HFFc6 (cell line): ENCODE results near the gene MALSU1. TPM values are rescaled to one million over a fixed set of nuclear protein-coding genes. Genes with fewer than 3 reads are reported as not detected.

Experiments used
- DNase-seq: peaks from one replicate; pipeline ENCODE4 v3.0.0-alpha.2; 2018
- H3K27ac Mint-ChIP-seq: 2 replicates; pipeline ENCODE4 v1.8.0; 2020; ENCODE audit warnings: mild to moderate bottlenecking, mixed read lengths
- H3K27me3 Mint-ChIP-seq: 2 replicates; pipeline ENCODE4 v1.8.0; 2021; ENCODE audit warnings: mild to moderate bottlenecking, moderate library complexity, mixed read lengths; ENCODE audit not compliant: insufficient read depth
- H3K36me3 Mint-ChIP-seq: 2 replicates; pipeline ENCODE4 v1.8.0; 2021; ENCODE audit warnings: low read depth, mixed read lengths
- H3K4me1 Mint-ChIP-seq: 2 replicates; pipeline ENCODE4 v1.8.0; 2020; ENCODE audit warnings: low read depth, mixed read lengths
- H3K4me3 Mint-ChIP-seq: 2 replicates; pipeline ENCODE4 v1.8.0; 2020; ENCODE audit warnings: mild to moderate bottlenecking, moderate library complexity, mixed read lengths
- H3K9me3 Mint-ChIP-seq: 2 replicates; pipeline ENCODE4 v1.8.0; 2020; ENCODE audit warnings: mild to moderate bottlenecking, mixed read lengths
- CTCF ChIP-seq: fragments of 200-600 bp; sonication (generic); IDR thresholded peaks from 2 replicates; pipeline ENCODE4 v1.5.0; 2021; ENCODE audit warnings: antibody characterized with exemption, mild to moderate bottlenecking
- total RNA-seq, 6 experiments: library from RNA; stranded (reverse); fragmentation: NEBNext Ultra II Directional; extraction: Animal tissue kit (Norgen Biotek cat#: 25700); gene quantifications; 2 replicates in 1 of 6; 3 replicates in 5 of 6; pipeline ENCODE4 v1.2.3, GENCODE V29; 2021

The MALSU1 gene
- total RNA-seq, 6 experiments from 2014 or later = 74.3 to 87.8 (median 79.6) TPM

- peak; percentile 92 for TF ChIP-seq CTCF
- 0 out of 2 replicates have a peak, but pooled peaks cover under 1% of the 10 kb centered on the region for H3K36me3 Mint-ChIP-seq
- H3K27me3 Mint-ChIP-seq = peaks cover 1% of the 10 kb centered on the region
- H3K4me1 Mint-ChIP-seq = no peaks in the 10 kb centered on the region
- no peaks in the 10 kb centered on the region for H3K9me3 Mint-ChIP-seq
- peak; percentile 42 for DNase-seq
- H3K4me3 Mint-ChIP-seq = no peak overlapping the region
- no peak overlapping the region for H3K27ac Mint-ChIP-seq
Measured at GRCh38 chr7:23261843-23262452, 37.2 kb upstream of the MALSU1 start.

- Mint-ChIP-seq H3K36me3 (0 out of 2 replicates have a peak, but pooled peaks cover 5% of the 10 kb centered on the region), H3K27me3 (no peaks in the 10 kb centered on the region; the same call in 1 of the 2 replicates), H3K9me3 (no peaks in the 10 kb centered on the region), H3K27ac (no peak overlapping the region), H3K4me3 (no peak overlapping the region), H3K4me1 (no peaks in the 10 kb centered on the region)
- TF ChIP-seq CTCF = no peak
- no peak for DNase-seq
Measured at GRCh38 chr7:23264916-23265458, 34.2 kb upstream of the MALSU1 start.

- no peaks in the 10 kb centered on the region for H3K9me3 Mint-ChIP-seq
- 0 out of 2 replicates have a peak, but pooled peaks cover 5% of the 10 kb centered on the region for H3K36me3 Mint-ChIP-seq
- no peaks in the 10 kb centered on the region for H3K4me1 Mint-ChIP-seq
- TF ChIP-seq CTCF = no peak
- no peak for DNase-seq
- H3K27me3 Mint-ChIP-seq = no peaks in the 10 kb centered on the region; the same call in 1 of the 2 replicates
- no peak overlapping the region for H3K4me3 Mint-ChIP-seq
- H3K27ac Mint-ChIP-seq = no peak overlapping the region
Measured at GRCh38 chr7:23266918-23267317, 32.2 kb upstream of the MALSU1 start.

- 0 out of 2 replicates have a peak, but pooled peaks cover 5% of the 10 kb centered on the region for H3K36me3 Mint-ChIP-seq
- no peaks in the 10 kb centered on the region; the same call in 1 of the 2 replicates for H3K27me3 Mint-ChIP-seq
- H3K9me3 Mint-ChIP-seq = no peaks in the 10 kb centered on the region
- DNase-seq = no peak
- H3K4me1 Mint-ChIP-seq = no peaks in the 10 kb centered on the region
- no peak overlapping the region for H3K27ac Mint-ChIP-seq
- TF ChIP-seq CTCF = no peak
- H3K4me3 Mint-ChIP-seq = no peak overlapping the region
Measured at GRCh38 chr7:23267357-23267756, 31.8 kb upstream of the MALSU1 start.

GRCh38 chr7:23268167-23268566, 31.0 kb upstream of the MALSU1 start:
- Mint-ChIP-seq H3K9me3 (no peaks in the 10 kb centered on the region), H3K4me3 (no peak overlapping the region), H3K27me3 (no peaks in the 10 kb centered on the region; the same call in 1 of the 2 replicates), H3K4me1 (peaks cover 5% of the 10 kb centered on the region), H3K27ac (no peak overlapping the region), H3K36me3 (0 out of 2 replicates have a peak, but pooled peaks cover 5% of the 10 kb centered on the region)
- no peak for DNase-seq
- no peak for TF ChIP-seq CTCF
